ENCODE data around the gene RAB39A.

Gene RAB39A

DNA sequence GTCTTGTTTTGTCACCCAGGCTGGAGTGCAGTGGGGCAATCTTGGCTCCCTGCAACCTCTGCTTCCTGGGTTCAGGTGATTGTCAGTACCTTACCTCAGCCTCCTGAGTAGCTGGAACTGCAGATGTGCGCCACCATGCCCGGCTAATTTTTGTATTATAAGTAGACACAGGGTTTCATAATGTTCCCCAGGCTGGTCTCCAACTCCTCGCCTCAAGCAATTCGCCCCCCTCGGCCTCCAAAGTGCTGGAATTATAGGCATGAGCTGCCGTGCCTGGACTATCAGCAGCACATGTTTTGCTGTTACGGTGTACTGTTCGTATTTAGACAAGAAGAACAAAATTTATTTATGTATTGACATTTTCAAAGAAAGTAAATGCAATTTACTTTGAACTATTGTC, 34.8 kb downstream of the RAB39A start:
- TF ChIP-seq CTCF (conservative IDR thresholded peaks at IDR 0.05; ENCODE audit: low read length): no peak
- no peak for DNase-seq (ENCODE audit: low read depth)
- no peak overlapping the region for H3K4me3 ChIP-seq (ENCODE audit: low read length)

GRCh38 chr11:107969219-107969618, 41.0 kb downstream of the RAB39A start:
- DNase-seq (ENCODE audit: low read depth): no peak
- no peak overlapping the region for H3K4me3 ChIP-seq (ENCODE audit: low read length)
- no peak for TF ChIP-seq CTCF (conservative IDR thresholded peaks at IDR 0.05; ENCODE audit: low read length)

DNA sequence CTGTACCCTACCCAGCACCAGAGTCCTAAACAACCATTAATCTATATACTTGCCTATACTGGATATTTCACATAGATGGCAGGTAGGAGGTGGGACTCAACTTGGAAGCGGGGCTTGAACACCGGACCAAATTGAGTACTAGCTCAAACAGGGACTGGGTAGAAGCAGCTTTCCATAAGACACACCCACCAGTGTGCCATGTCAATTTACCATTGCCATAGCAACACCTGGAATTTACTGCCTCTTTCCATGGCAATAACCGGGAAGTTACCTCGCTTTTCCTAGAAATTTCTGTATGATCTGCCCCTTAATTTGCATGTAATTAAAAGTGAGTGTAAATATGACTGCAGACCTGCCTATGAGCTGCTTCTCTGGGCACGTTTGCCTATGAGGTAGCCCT, 41.8 kb downstream of the RAB39A start:
- no peak for DNase-seq (ENCODE audit: low read depth)
- no peak overlapping the region for H3K4me3 ChIP-seq (ENCODE audit: low read length)
- TF ChIP-seq CTCF (conservative IDR thresholded peaks at IDR 0.05; ENCODE audit: low read length): no peak

GRCh38 chr11:107973641-107974040, 45.4 kb downstream of the RAB39A start:
- TF ChIP-seq CTCF (conservative IDR thresholded peaks at IDR 0.05; ENCODE audit: low read length): no peak
- no peak for DNase-seq (ENCODE audit: low read depth)

GRCh38 chr11:107988397-107989158, 60.3 kb downstream of the RAB39A start:
- H3K4me3 ChIP-seq (ENCODE audit: low read length): no peak overlapping the region
- TF ChIP-seq CTCF (conservative IDR thresholded peaks at IDR 0.05; ENCODE audit: low read length): no peak
- DNase-seq (ENCODE audit: low read depth): no peak

More at GRCh38 chr11:107973641-107974040, 45.4 kb downstream of the RAB39A start:
- no peak overlapping the region for H3K4me3 ChIP-seq (ENCODE audit: low read length)

DNA sequence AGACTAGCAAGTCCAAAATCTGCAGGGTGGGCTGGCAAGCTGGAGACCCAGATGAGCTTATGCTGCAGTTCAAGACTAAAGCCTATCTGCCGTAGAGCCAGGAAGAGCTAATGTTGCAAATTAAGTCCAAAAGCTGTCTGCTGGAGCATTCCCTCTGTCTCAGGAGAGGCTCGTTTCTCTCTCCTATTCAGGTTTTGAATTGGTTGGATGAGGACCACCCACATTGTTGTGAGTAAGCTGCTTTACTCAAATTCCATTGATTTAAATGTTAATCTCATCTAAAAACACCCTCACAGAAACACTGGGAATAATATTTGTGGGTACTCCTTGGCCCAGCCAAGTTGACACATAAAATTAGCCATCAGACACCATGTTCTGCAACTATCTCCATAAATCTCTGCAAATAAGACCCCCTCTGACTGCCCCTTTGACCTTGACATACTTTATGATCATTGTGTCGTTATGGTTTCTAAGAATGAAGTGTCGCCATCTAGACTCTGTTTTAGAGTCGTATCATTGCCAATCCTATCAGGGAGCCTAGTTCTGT, 63.7 kb downstream of the RAB39A start:
- no peak overlapping the region for H3K4me3 ChIP-seq (ENCODE audit: low read length)
- DNase-seq (ENCODE audit: low read depth): no peak
- TF ChIP-seq CTCF (conservative IDR thresholded peaks at IDR 0.05; ENCODE audit: low read length): no peak
